CD14-positive monocyte (primary cell): ENCODE results near the gene SMC4. TPM values are rescaled to one million over a fixed set of nuclear protein-coding genes. Genes with fewer than 3 reads are reported as not detected.

Source experiments
- DNase-seq, 3 donors: peaks; one replicate each; pipeline ENCODE4 v3.0.0-alpha.2; 2011 to 2022
- H2AFZ ChIP-seq: 2 replicates; pipeline ENCODE4 v1.6.0; 2012; ENCODE audit warnings: mild to moderate bottlenecking, low read depth, low read length, inconsistent platforms; ENCODE audit not compliant: insufficient read depth, poor library complexity, severe bottlenecking
- H3K27ac ChIP-seq, 2 donors: 1 replicate in 1 of 2; 2 replicates in 1 of 2; pipeline ENCODE4 v1.5.1; 2012 to 2013; ENCODE audit warnings: low read length in 2 of 2, control low read depth in 1 of 2, inconsistent platforms in 1 of 2, low read depth in 1 of 2, mild to moderate bottlenecking in 1 of 2
- H3K27me3 ChIP-seq, 2 donors: one replicate each; pipeline versions ENCODE4 v1.6.0 to v1.6.1; 2011 to 2013; ENCODE audit warnings: low read length in 2 of 2; ENCODE audit not compliant: control insufficient read depth in 2 of 2, insufficient read depth in 2 of 2
- H3K36me3 ChIP-seq, 2 donors: replicated peaks in 1 of 2; 1 replicate in 1 of 2; 2 replicates in 1 of 2; pipeline versions ENCODE4 v1.5.1 to v1.6.1; 2012 to 2013; ENCODE audit warnings: low read length in 2 of 2, control low read depth in 1 of 2, inconsistent platforms in 1 of 2, mild to moderate bottlenecking in 1 of 2; ENCODE audit not compliant: insufficient read depth in 2 of 2, control insufficient read depth in 1 of 2
- H3K4me1 ChIP-seq, 2 donors: 1 replicate in 1 of 2; 2 replicates in 1 of 2; pipeline versions ENCODE4 v1.5.1 to v1.6.1; 2012 to 2013; ENCODE audit warnings: low read length in 2 of 2, control low read depth in 1 of 2, inconsistent platforms in 1 of 2, mild to moderate bottlenecking in 1 of 2, moderate library complexity in 1 of 2; ENCODE audit not compliant: insufficient read depth in 2 of 2, control insufficient read depth in 1 of 2
- H3K4me2 ChIP-seq: replicated peaks from 2 replicates; pipeline ENCODE3; 2012; ENCODE audit warnings: low read length, moderate library complexity, mild to moderate bottlenecking; ENCODE audit not compliant: poor library complexity, severe bottlenecking; ENCODE audit errors: extremely low read depth
- H3K4me3 ChIP-seq, 3 experiments: fragments of 200-600 bp in 1 of 3; sonication (generic) in 1 of 3; replicated peaks in 1 of 3; 1 replicate in 2 of 3; 2 replicates in 1 of 3; pipeline ENCODE4 v1.5.1; 2011 to 2013; ENCODE audit warnings: low read length in 3 of 3, mild to moderate bottlenecking in 3 of 3, control low read depth in 2 of 3, low read depth in 2 of 3, inconsistent platforms in 1 of 3, moderate library complexity in 1 of 3
- H3K79me2 ChIP-seq: 2 replicates; pipeline ENCODE4 v1.6.0; 2012; ENCODE audit warnings: mild to moderate bottlenecking, control low read depth, inconsistent platforms, low read length, moderate library complexity; ENCODE audit not compliant: insufficient read depth
- H3K9ac ChIP-seq: 2 replicates; pipeline ENCODE4 v1.6.0; 2017; ENCODE audit warnings: low read length, mild to moderate bottlenecking; ENCODE audit not compliant: insufficient read depth, poor library complexity, severe bottlenecking
- H3K9me3 ChIP-seq, 2 donors: replicated peaks in 1 of 2; 1 replicate in 1 of 2; 2 replicates in 1 of 2; pipeline versions ENCODE4 v1.5.1 to v1.6.1; 2012 to 2013; ENCODE audit warnings: low read length in 2 of 2, control low read depth in 1 of 2; ENCODE audit not compliant: control insufficient read depth in 1 of 2, insufficient read depth in 1 of 2
- H4K20me1 ChIP-seq: 2 replicates; pipeline ENCODE4 v1.6.0; 2012; ENCODE audit warnings: mild to moderate bottlenecking, low read length, control low read depth, moderate library complexity; ENCODE audit not compliant: insufficient read depth
- H3K27ac Mint-ChIP-seq, 7 donors: one replicate each; pipeline ENCODE4 v1.8.0; 2020; ENCODE audit warnings: mild to moderate bottlenecking in 7 of 7, mixed read lengths in 7 of 7, moderate library complexity in 6 of 7, inconsistent platforms in 2 of 7
- H3K27me3 Mint-ChIP-seq, 3 donors: one replicate each; pipeline ENCODE4 v1.8.0; 2021 to 2022; ENCODE audit warnings: low read depth in 3 of 3, mild to moderate bottlenecking in 3 of 3, mixed read lengths in 3 of 3, moderate library complexity in 3 of 3, inconsistent platforms in 1 of 3
- H3K36me3 Mint-ChIP-seq, 2 donors: one replicate each; pipeline ENCODE4 v1.8.0; 2020; ENCODE audit warnings: mixed read lengths in 2 of 2, inconsistent platforms in 1 of 2, mild to moderate bottlenecking in 1 of 2
- H3K4me1 Mint-ChIP-seq: one replicate; pipeline ENCODE4 v1.8.0; 2020; ENCODE audit warnings: mild to moderate bottlenecking, mixed read lengths
- H3K4me3 Mint-ChIP-seq, 2 donors: one replicate each; pipeline ENCODE4 v1.8.0; 2020; ENCODE audit warnings: mild to moderate bottlenecking in 2 of 2, mixed read lengths in 2 of 2, moderate library complexity in 1 of 2
- H3K9me3 Mint-ChIP-seq, 7 donors: one replicate each; pipeline ENCODE4 v1.8.0; 2020 to 2022; ENCODE audit warnings: mixed read lengths in 7 of 7, mild to moderate bottlenecking in 6 of 7, moderate library complexity in 6 of 7, inconsistent platforms in 2 of 7
- WGBS: methylation state at CpG from one replicate; pipeline ENCODE4 v1.1.5; 2013; ENCODE audit warnings: missing lambda C conversion rate; ENCODE audit not compliant: insufficient coverage; 5-methylcytosine and 5-hydroxymethylcytosine counted together
- intact Hi-C, 2 donors: fragments of 100-400 bp; cut with micrococcal nuclease; formaldehyde crosslinking; loops; one replicate each; pipeline versions ENCODE4 v1.15.0 to v1.15.1; 2023
- polyA plus RNA-seq, 3 donors: library from polyadenylated mRNA; depleted of rRNA in 1 of 3; unstranded in 2 of 3; stranded (reverse) in 1 of 3; fragments of 300-500 nt in 2 of 3; fragments of >200 nt in 1 of 3; fragmentation: Illumina TruSeq in 2 of 3; gene quantifications; 1 replicate in 2 of 3; 2 replicates in 1 of 3; pipeline ENCODE4 v1.2.3, GENCODE V29; 2012 to 2021
- TF ChIP-seq, protein P1 (sequence below): fragments of 200-600 bp; IDR thresholded peaks from one replicate; pipeline ENCODE4 v1.8.0; 2022; ENCODE audit warnings: antibody characterized with exemption, mild to moderate bottlenecking

Gene SMC4
- polyA plus RNA-seq, 3 donors, result 6.8 to 17.2 (median 14.1) TPM

DNA sequence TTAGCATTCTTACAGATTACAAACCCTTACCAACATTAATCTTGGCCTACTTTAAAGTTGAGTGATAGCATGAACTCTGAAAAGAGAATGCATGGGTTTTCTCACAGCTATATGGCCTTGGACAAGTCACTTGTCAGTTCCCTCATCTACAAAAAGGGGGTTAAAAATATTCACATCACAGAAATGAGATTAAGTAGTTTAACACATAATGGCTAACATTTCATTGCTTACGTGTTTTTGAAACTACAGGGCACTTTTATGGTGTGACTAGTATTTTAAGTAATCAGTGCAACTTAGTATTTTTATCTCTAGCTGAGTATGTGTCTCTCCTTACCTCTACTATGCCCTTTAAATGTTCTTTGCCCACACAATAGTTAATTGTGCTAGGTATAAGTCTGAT, 36.3 kb downstream of the SMC4 start:
- Mint-ChIP-seq H3K9me3 (no peaks in the 10 kb centered on the region), H3K27me3 (no peaks in the 10 kb centered on the region), H3K36me3 (peaks cover 47 to 69% of the 10 kb centered on the region in 2 donors), H3K27ac (peak overlapping the region in 1 of 7 donors; percentile 54), H3K4me1 (no peaks in the 10 kb centered on the region), H3K4me3 (no peak overlapping the region)
- Histone ChIP-seq H3K9ac (no peak overlapping the region), H3K27me3 (no peaks in the 10 kb centered on the region), H3K4me3 (no peak overlapping the region), H2AFZ (no peak overlapping the region), H3K27ac (peak overlapping the region in 1 of 2 donors; percentile 26), H4K20me1 (no peaks in the 10 kb centered on the region), H3K9me3 (no peaks in the 10 kb centered on the region), H3K4me1 (no peaks in the 10 kb centered on the region), H3K4me2 (no peak overlapping the region), H3K36me3 (peaks cover 63 to 87% of the 10 kb centered on the region in 2 donors), H3K79me2 (peaks cover 96% of the 10 kb centered on the region)
- DNase-seq, result no peak
- intact Hi-C loops, result no loop called here
- TF ChIP-seq, protein P1, sequence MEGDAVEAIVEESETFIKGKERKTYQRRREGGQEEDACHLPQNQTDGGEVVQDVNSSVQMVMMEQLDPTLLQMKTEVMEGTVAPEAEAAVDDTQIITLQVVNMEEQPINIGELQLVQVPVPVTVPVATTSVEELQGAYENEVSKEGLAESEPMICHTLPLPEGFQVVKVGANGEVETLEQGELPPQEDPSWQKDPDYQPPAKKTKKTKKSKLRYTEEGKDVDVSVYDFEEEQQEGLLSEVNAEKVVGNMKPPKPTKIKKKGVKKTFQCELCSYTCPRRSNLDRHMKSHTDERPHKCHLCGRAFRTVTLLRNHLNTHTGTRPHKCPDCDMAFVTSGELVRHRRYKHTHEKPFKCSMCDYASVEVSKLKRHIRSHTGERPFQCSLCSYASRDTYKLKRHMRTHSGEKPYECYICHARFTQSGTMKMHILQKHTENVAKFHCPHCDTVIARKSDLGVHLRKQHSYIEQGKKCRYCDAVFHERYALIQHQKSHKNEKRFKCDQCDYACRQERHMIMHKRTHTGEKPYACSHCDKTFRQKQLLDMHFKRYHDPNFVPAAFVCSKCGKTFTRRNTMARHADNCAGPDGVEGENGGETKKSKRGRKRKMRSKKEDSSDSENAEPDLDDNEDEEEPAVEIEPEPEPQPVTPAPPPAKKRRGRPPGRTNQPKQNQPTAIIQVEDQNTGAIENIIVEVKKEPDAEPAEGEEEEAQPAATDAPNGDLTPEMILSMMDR, result no peak
- no CpG with 5 or more reads among the region's 1 CpG for WGBS

DNA sequence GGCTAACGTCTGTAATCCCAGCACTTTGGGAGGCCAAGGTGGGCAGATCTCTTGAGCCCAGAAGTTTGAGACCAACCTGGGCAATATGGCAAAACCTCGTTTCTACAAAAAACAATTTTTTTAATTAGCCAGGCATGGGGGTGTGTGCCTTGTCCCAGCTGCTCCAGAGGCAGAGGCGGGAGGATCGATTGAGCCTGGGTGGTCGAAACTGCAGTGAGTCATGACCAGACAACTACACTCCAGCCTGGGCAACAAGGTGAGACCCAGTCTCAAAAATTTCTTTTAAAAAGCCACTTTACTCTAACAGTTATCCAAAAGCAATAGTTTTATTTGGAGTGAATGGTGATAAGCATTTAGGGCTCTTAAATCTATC, 37.6 kb downstream of the SMC4 start:
- Mint-ChIP-seq H3K9me3 (no peaks in the 10 kb centered on the region), H3K4me3 (no peak overlapping the region), H3K4me1 (no peaks in the 10 kb centered on the region), H3K27ac (peak overlapping the region in 3 of 7 donors; percentile 17 to 57 (median 54)), H3K27me3 (no peaks in the 10 kb centered on the region), H3K36me3 (peaks cover 38 to 58% of the 10 kb centered on the region in 2 donors)
- no peaks in the 10 kb centered on the region for H4K20me1 ChIP-seq
- no peak overlapping the region for H3K27ac ChIP-seq
- no peak overlapping the region for H3K4me2 ChIP-seq
- no peaks in the 10 kb centered on the region for H3K4me1 ChIP-seq
- H3K9me3 ChIP-seq, result no peaks in the 10 kb centered on the region
- DNase-seq, result no peak
- TF ChIP-seq, protein P1, result no peak
- no peak overlapping the region for H2AFZ ChIP-seq
- H3K9ac ChIP-seq, result no peak overlapping the region
- H3K36me3 ChIP-seq, result peaks cover 51 to 80% of the 10 kb centered on the region in 2 donors
- intact Hi-C loops, result no loop called here
- H3K4me3 ChIP-seq, result no peak overlapping the region
- WGBS, result 100% methylated on average over 1 of the region's 5 CpGs
- peaks cover 98% of the 10 kb centered on the region for H3K79me2 ChIP-seq
- H3K27me3 ChIP-seq, result no peaks in the 10 kb centered on the region
